ENCODE results near the gene ADAMTS3. TPM values are rescaled to one million over a fixed set of nuclear protein-coding genes. Genes with fewer than 3 reads are reported as not detected.
A peak's percentile ranks its signal among the peaks of the same experiment; 100 is the strongest.

The ADAMTS3 gene
- polyA plus RNA-seq (2013, experiment 1 of 2) = 1.3 TPM
- 1.1 TPM for polyA plus RNA-seq (2013, experiment 2 of 2)

- Histone ChIP-seq H3K27me3 (ENCODE audit: insufficient read depth, low read length, poor library complexity) (no peaks in the 10 kb centered on the region), H3K4me2 (ENCODE audit: low read length) (peak within 1 kb of the TSS; percentile 95), H4K5ac (ENCODE audit: low read length) (peak within 1 kb of the TSS; percentile 47), H3K4me1 (ENCODE audit: control insufficient read depth, low read depth, low read length) (peaks cover 5% of the 10 kb centered on the region), H3K4ac (ENCODE audit: low read depth, low read length) (peak within 1 kb of the TSS; percentile 48), H2BK120ac (ENCODE audit: low read depth, low read length) (peak within 1 kb of the TSS; percentile 21), H3K18ac (ENCODE audit: low read length) (peak within 1 kb of the TSS; percentile 52), H3K79me1 (ENCODE audit: low read length) (no peaks in the 10 kb centered on the region), H3K79me2 (ENCODE audit: control insufficient read depth, insufficient read depth, low read length) (no peaks in the 10 kb centered on the region), H3K27ac (ENCODE audit: low read depth, low read length) (peak within 1 kb of the TSS; percentile 85), H3K9ac (ENCODE audit: low read length) (peak within 1 kb of the TSS; percentile 90), H3K4me3 (ENCODE audit: low read length) (peak within 1 kb of the TSS; percentile 74), H3K36me3 (ENCODE audit: control insufficient read depth, insufficient read depth, low read length) (no peaks in the 10 kb centered on the region), H2BK5ac (ENCODE audit: low read length) (peak within 1 kb of the TSS; percentile 93), H3K23ac (ENCODE audit: low read length) (peak within 1 kb of the TSS; percentile 68), H2AK5ac (ENCODE audit: low read length) (no peak within 1 kb of the TSS), H2BK15ac (replicated peaks; ENCODE audit: low read depth) (no peak within 1 kb of the TSS), H3K56ac (ENCODE audit: low read length) (peak within 1 kb of the TSS; percentile 96), H4K8ac (ENCODE audit: low read depth, low read length) (no peak within 1 kb of the TSS)
- WGBS (ENCODE audit: extremely low coverage, insufficient coverage, low lambda C conversion rate) = no CpG with 5 or more reads among the region's 59 CpGs
- DNase-seq = peak; percentile 95
Observed at GRCh38 chr4:72568959-72569718, at the start of gene ADAMTS3. Gene ADAMTS3, minus strand, starts transcription at chr4:72569221. Its CDS starts 459 bp downstream, at chr4:72568762.

DNA sequence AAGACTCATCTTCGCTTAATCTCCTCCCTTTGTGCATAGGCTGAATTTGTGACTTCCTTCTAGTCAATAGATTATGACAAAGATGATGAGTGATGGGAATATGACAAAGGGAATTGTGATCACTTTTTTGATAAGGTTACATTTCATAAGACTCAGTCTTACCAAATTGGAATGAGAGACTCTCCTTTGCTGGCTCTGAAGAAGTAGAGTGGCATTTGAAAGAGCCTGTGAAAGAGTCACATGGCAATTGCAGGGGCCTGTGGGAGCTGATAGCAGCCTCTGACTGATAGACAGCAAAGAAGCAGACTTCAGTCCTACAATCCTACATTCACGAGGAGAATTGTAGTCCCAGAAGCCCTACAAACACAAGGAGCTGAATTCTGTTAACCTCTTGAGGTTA lies 44.9 kb upstream of the ADAMTS3 start:
- H2BK15ac ChIP-seq (replicated peaks; ENCODE audit: low read depth) = no peak overlapping the region
- no peak overlapping the region for H4K8ac ChIP-seq (ENCODE audit: low read depth, low read length)

DNA sequence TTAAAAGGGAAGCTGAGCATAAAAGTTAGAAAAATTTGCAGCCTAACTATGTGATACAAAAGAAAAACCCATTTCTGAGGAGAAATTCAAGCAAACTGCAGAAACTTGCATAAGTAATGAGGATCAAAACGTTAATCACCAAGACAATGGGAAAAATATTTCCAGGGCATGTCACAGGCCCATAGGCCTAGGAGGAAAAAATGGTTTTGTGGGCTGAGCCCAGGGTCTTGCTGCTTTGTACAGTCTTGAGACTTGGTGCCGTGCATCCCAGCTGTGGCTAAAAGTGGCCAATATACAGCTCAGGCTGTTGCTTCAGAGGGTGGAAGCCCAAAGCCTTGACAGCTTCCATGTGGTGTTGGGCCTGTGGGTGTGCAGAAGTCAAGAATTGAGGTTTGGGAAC lies 37.7 kb upstream of the ADAMTS3 start:
- Histone ChIP-seq H3K18ac (ENCODE audit: low read length) (no peak overlapping the region), H3K4me3 (ENCODE audit: low read length) (no peak overlapping the region), H2BK15ac (replicated peaks; ENCODE audit: low read depth) (no peak overlapping the region), H3K27ac (ENCODE audit: low read depth, low read length) (no peak overlapping the region), H2BK120ac (ENCODE audit: low read depth, low read length) (no peak overlapping the region), H3K4ac (ENCODE audit: low read depth, low read length) (no peak overlapping the region), H3K79me2 (ENCODE audit: control insufficient read depth, insufficient read depth, low read length) (no peaks in the 10 kb centered on the region), H2AK5ac (ENCODE audit: low read length) (no peak overlapping the region), H3K56ac (ENCODE audit: low read length) (no peak overlapping the region), H3K79me1 (ENCODE audit: low read length) (no peaks in the 10 kb centered on the region), H3K23ac (ENCODE audit: low read length) (no peak overlapping the region), H3K4me2 (ENCODE audit: low read length) (no peak overlapping the region), H3K9ac (ENCODE audit: low read length) (no peak overlapping the region), H2BK5ac (ENCODE audit: low read length) (no peak overlapping the region), H3K4me1 (ENCODE audit: control insufficient read depth, low read depth, low read length) (no peaks in the 10 kb centered on the region), H3K36me3 (ENCODE audit: control insufficient read depth, insufficient read depth, low read length) (no peaks in the 10 kb centered on the region), H3K27me3 (ENCODE audit: insufficient read depth, low read length, poor library complexity) (no peaks in the 10 kb centered on the region), H4K8ac (ENCODE audit: low read depth, low read length) (no peak overlapping the region), H4K5ac (ENCODE audit: low read length) (no peak overlapping the region)
- no CpG with 5 or more reads among the region's 2 CpGs for WGBS (ENCODE audit: extremely low coverage, insufficient coverage, low lambda C conversion rate)
- DNase-seq = peak; percentile 0

More for the DNA sequence above, 44.9 kb upstream of the ADAMTS3 start:
- Histone ChIP-seq H2AK5ac (ENCODE audit: low read length) (no peak overlapping the region), H3K27me3 (ENCODE audit: insufficient read depth, low read length, poor library complexity) (no peaks in the 10 kb centered on the region), H3K79me1 (ENCODE audit: low read length) (no peaks in the 10 kb centered on the region), H3K36me3 (ENCODE audit: control insufficient read depth, insufficient read depth, low read length) (no peaks in the 10 kb centered on the region), H3K79me2 (ENCODE audit: control insufficient read depth, insufficient read depth, low read length) (no peaks in the 10 kb centered on the region), H2BK120ac (ENCODE audit: low read depth, low read length) (no peak overlapping the region), H2BK5ac (ENCODE audit: low read length) (no peak overlapping the region), H3K56ac (ENCODE audit: low read length) (no peak overlapping the region), H3K4me2 (ENCODE audit: low read length) (no peak overlapping the region), H3K4ac (ENCODE audit: low read depth, low read length) (no peak overlapping the region), H3K4me3 (ENCODE audit: low read length) (no peak overlapping the region), H4K5ac (ENCODE audit: low read length) (no peak overlapping the region), H3K4me1 (ENCODE audit: control insufficient read depth, low read depth, low read length) (no peaks in the 10 kb centered on the region), H3K9ac (ENCODE audit: low read length) (no peak overlapping the region), H3K18ac (ENCODE audit: low read length) (no peak overlapping the region), H3K27ac (ENCODE audit: low read depth, low read length) (no peak overlapping the region), H3K23ac (ENCODE audit: low read length) (no peak overlapping the region)
- peak; percentile 8 for DNase-seq
- no CpG with 5 or more reads among the region's 2 CpGs for WGBS (ENCODE audit: extremely low coverage, insufficient coverage, low lambda C conversion rate)

DNA sequence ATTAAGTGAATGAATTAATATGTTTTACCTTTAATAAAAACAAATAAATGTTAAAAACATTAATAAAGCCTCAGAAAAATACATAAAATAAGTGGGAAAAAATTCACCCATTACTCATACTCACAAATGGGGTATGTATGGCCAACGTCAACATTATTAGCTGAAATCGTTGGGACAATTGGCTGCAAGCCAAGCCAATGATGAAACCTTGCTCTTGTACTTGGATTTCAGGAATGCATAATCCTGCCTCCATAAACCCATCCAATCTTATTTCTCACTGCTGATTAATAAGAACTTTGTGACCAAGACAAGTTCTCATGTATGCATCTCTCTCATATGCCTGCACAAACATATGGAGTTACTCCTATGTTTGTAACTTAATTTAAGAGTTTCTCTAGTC lies 35.3 kb upstream of the ADAMTS3 start:
- Histone ChIP-seq H3K27ac (ENCODE audit: low read depth, low read length) (no peak overlapping the region), H3K27me3 (ENCODE audit: insufficient read depth, low read length, poor library complexity) (no peaks in the 10 kb centered on the region), H3K79me1 (ENCODE audit: low read length) (no peaks in the 10 kb centered on the region), H2AK5ac (ENCODE audit: low read length) (no peak overlapping the region), H3K4me1 (ENCODE audit: control insufficient read depth, low read depth, low read length) (no peaks in the 10 kb centered on the region), H2BK5ac (ENCODE audit: low read length) (no peak overlapping the region), H2BK120ac (ENCODE audit: low read depth, low read length) (no peak overlapping the region), H4K8ac (ENCODE audit: low read depth, low read length) (no peak overlapping the region), H3K4me2 (ENCODE audit: low read length) (no peak overlapping the region), H3K79me2 (ENCODE audit: control insufficient read depth, insufficient read depth, low read length) (no peaks in the 10 kb centered on the region), H3K56ac (ENCODE audit: low read length) (no peak overlapping the region), H3K9ac (ENCODE audit: low read length) (no peak overlapping the region), H2BK15ac (replicated peaks; ENCODE audit: low read depth) (no peak overlapping the region), H3K36me3 (ENCODE audit: control insufficient read depth, insufficient read depth, low read length) (no peaks in the 10 kb centered on the region), H3K4ac (ENCODE audit: low read depth, low read length) (no peak overlapping the region), H3K4me3 (ENCODE audit: low read length) (no peak overlapping the region), H3K18ac (ENCODE audit: low read length) (no peak overlapping the region), H4K5ac (ENCODE audit: low read length) (no peak overlapping the region), H3K23ac (ENCODE audit: low read length) (no peak overlapping the region)
- DNase-seq = no peak
- WGBS (ENCODE audit: extremely low coverage, insufficient coverage, low lambda C conversion rate) = no CpG with 5 or more reads among the region's 2 CpGs

DNA sequence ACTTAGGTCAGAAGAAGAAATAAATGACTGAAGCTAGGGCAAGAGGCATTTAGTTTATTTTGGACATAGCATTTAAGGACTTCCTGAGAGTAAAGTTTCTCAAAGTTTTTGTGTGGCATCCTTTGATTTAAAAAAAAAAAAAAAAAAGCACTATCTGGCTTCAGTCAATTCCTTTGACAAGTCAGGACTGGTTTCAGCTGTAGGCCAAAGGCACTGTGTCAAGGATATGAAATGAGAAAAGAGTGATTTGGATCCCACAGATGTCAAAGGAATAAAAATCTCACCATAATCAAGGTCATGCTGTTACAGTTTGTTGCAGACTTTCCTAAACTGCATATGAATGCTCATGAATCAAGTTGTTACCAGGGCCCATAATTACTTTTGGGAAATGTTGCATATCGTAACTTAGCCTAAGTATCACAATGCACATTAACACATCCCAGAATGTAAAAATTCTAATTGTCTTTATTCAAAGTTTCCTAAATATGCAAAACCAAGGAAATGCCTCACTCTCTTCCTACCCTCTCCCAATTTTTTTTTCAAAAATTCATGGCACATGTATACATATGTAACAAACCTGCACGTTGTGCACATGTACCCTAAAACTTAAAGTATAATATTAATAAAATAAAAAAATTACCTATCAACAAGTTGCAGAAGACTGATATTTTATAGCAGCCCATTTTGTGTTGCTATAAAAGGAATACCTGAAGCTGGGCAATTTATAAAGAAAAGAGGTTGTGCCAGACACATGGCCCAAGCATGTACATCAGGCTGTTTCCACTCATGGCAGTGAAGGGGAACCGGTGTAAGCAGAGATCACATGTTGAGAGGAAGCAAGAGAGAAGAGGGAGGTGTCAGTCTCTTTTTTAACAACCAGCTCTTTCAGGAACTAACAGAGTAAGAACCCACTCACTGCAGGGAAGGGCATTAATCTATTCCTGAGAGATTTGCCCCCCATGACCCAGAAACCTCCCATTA lies 33.7 kb upstream of the ADAMTS3 start:
- Histone ChIP-seq H3K27me3 (ENCODE audit: insufficient read depth, low read length, poor library complexity) (no peaks in the 10 kb centered on the region), H3K79me1 (ENCODE audit: low read length) (no peaks in the 10 kb centered on the region), H2BK5ac (ENCODE audit: low read length) (no peak overlapping the region), H3K23ac (ENCODE audit: low read length) (no peak overlapping the region), H3K36me3 (ENCODE audit: control insufficient read depth, insufficient read depth, low read length) (no peaks in the 10 kb centered on the region), H3K79me2 (ENCODE audit: control insufficient read depth, insufficient read depth, low read length) (no peaks in the 10 kb centered on the region), H4K8ac (ENCODE audit: low read depth, low read length) (no peak overlapping the region), H2BK120ac (ENCODE audit: low read depth, low read length) (no peak overlapping the region), H3K4me2 (ENCODE audit: low read length) (no peak overlapping the region), H3K56ac (ENCODE audit: low read length) (no peak overlapping the region), H3K4ac (ENCODE audit: low read depth, low read length) (no peak overlapping the region), H2BK15ac (replicated peaks; ENCODE audit: low read depth) (no peak overlapping the region), H4K5ac (ENCODE audit: low read length) (no peak overlapping the region), H3K18ac (ENCODE audit: low read length) (no peak overlapping the region), H3K9ac (ENCODE audit: low read length) (no peak overlapping the region), H3K4me3 (ENCODE audit: low read length) (no peak overlapping the region), H2AK5ac (ENCODE audit: low read length) (no peak overlapping the region), H3K27ac (ENCODE audit: low read depth, low read length) (no peak overlapping the region), H3K4me1 (ENCODE audit: control insufficient read depth, low read depth, low read length) (no peaks in the 10 kb centered on the region)
- no peak for DNase-seq
- no CpG with 5 or more reads among the region's 3 CpGs for WGBS (ENCODE audit: extremely low coverage, insufficient coverage, low lambda C conversion rate)
